PC-3 (cell line): ENCODE measurements around the gene ARHGAP27.

Experiments
- EZH2 ChIP-seq: fragments of 300-600 bp; sonication (generic); IDR thresholded peaks from one replicate; pipeline ENCODE4 v1.6.1; 2017; ENCODE audit warnings: antibody characterized with exemption, mild to moderate bottlenecking, low read length; ENCODE audit not compliant: unreplicated experiment
- EZH2phosphoT487 ChIP-seq: fragments of 300-600 bp; sonication (generic); IDR thresholded peaks from 2 replicates; pipeline ENCODE4 v1.6.1; 2018; ENCODE audit warnings: mild to moderate bottlenecking, antibody characterized with exemption, low read length, borderline replicate concordance
- TF ChIP-seq, protein P1 (sequence below): fragments of 300-600 bp; sonication (generic); conservative IDR thresholded peaks from 2 replicates; pipeline ENCODE4 v1.5.1; 2017; ENCODE audit warnings: antibody characterized with exemption, low read depth, mild to moderate bottlenecking, low read length

- TF ChIP-seq EZH2 (no peak), EZH2phosphoT487 (no peak)
- TF ChIP-seq, protein P1, sequence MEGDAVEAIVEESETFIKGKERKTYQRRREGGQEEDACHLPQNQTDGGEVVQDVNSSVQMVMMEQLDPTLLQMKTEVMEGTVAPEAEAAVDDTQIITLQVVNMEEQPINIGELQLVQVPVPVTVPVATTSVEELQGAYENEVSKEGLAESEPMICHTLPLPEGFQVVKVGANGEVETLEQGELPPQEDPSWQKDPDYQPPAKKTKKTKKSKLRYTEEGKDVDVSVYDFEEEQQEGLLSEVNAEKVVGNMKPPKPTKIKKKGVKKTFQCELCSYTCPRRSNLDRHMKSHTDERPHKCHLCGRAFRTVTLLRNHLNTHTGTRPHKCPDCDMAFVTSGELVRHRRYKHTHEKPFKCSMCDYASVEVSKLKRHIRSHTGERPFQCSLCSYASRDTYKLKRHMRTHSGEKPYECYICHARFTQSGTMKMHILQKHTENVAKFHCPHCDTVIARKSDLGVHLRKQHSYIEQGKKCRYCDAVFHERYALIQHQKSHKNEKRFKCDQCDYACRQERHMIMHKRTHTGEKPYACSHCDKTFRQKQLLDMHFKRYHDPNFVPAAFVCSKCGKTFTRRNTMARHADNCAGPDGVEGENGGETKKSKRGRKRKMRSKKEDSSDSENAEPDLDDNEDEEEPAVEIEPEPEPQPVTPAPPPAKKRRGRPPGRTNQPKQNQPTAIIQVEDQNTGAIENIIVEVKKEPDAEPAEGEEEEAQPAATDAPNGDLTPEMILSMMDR: no peak
Observed at GRCh38 chr17:45404870-45405249, 27.8 kb downstream of the ARHGAP27 start.
